GM18858 (cell line): ENCODE results near the gene LDB3.

Source experiments
- ATAC-seq: cut with Tn5 transposase; IDR thresholded peaks from one replicate; pipeline ENCODE4 v1.9.1; 2021; ENCODE audit not compliant: unreplicated experiment

Gene LDB3

DNA sequence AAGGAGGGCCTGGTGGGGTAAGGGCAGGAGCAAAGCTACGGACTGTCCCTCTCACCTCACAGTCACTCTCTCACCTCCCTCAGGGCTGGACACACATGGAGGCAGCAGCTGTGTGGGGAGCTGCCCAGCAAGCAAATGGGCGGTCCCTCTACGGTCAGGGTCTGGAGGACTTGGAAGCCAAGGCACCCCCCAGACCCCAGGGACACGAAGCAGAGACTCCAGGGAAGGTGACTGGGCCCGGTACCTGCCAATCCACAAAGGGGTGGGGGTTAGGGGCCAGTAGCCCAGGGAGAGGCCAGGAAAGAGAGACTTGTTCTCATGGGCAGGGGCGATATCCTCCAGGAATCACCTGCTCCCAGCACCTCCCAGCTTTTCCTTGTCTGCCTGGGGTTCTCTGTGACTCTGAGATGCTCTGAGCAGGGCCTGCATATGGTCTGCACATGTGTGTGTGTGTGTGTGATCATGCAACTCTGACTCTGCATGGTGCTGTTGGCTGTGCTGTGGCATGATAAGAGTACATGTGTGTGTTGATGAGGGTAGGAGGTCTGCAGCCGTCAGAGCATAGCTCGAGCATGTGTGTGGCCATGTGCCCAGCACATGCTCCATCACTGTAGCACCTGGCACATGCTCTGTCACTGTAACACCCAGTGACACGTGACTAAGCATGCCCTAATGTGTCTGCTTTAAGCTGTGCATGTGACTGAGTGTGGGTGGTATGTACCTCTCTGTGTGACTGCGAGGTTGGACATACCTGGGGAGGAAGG lies 4.6 kb upstream of the LDB3 start:
- ATAC-seq = no peak

DNA sequence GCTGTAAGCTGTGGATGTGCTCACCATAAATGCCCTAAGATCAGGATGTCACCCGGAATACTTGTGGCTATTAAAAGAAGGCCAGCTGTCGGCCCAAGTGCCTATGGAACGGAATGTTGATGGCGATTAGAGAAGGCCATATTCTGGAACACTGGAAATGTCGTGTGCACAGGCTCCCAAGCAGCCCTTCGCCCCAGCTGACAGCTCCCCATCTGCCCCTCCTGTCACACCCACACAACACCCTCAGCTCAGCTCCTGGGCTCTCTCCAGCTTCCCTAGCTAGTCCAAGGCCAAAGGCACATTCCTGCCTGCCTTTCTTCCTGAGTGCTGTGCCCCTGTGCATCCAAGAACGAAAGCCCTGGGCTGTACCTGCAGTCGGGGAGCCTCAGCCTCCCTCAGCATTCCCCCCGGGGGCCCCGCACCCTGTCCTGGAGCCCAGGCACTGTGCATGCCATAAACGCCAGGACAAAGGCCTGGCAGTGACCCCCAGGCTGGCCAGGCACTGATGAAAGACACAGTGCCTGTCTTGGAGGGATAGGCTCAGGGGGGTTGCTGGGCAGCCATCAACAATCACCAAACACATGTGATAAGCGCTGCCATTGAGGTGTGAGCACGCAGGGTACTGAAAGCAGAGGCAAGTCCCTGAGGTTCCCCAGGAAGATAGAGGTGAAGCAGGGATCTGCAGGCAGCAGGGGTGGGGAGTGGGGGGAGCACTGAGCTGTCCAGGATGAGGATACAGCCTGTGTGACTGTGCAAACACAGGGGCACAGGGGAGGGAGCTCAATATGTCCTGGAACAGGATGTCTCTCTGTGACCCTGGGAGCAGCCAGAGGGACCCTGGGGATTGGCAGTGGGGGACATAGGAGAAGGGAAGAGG lies 3.7 kb upstream of the LDB3 start:
- no peak for ATAC-seq

DNA sequence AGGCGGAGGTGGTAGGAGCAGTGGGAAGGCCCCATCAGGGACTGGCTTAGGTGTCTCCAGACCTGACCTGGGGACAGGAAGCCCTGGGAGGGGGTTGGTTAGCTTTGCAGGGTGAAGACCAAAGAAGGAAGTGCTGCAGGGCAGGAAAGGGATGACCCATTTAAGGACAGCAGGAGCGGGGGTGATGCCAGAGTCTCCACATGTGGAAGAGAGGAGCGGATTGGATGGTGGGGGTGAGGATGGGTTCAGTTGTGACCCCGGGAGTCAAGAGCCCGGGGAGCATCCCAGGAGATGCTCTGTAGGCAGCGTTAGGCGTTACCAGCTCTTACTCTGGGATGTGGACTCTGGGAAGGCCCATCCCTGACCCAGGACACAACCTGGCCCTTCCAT lies 3.1 kb upstream of the LDB3 start:
- ATAC-seq = no peak

DNA sequence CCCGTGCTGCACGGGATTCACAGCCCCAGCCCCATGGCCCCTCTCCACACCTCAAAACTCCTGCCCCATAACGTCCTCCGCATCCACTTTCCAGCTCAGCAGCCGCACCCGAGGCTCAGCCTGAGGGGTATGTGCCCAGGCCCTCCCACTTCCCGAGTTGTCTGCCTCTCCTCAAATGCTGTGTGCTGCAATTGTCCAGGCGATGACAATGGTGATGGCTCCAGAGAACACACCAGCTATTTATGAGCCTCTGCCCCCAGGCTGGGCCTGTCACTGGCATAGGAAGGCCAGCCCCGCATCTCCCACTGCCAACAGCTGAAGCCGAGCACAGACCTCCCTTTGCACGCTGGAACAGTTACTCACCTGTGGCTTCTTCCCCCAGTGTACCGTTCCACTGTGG lies 2.4 kb upstream of the LDB3 start:
- ATAC-seq = no peak

DNA sequence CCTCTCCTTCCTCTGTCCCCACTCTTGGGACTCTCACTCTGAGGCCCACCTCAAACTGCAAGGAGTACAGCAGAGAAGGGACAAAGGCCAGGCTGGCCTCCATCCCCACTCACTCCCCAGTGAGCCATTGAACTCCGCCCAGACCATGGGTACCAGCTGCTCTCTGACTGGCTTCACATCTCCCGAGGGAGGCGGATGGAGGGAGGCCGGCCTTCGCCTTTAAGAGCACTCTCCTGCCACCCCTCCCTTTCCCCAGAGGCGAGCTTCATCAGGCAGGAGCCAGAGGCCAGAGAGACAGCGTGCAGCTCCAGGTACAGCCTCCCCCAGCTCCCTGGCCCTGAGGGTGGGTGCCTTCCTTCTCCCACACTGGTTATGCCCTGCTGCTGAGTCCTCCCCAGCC lies 1.8 kb upstream of the LDB3 start:
- no peak for ATAC-seq

DNA sequence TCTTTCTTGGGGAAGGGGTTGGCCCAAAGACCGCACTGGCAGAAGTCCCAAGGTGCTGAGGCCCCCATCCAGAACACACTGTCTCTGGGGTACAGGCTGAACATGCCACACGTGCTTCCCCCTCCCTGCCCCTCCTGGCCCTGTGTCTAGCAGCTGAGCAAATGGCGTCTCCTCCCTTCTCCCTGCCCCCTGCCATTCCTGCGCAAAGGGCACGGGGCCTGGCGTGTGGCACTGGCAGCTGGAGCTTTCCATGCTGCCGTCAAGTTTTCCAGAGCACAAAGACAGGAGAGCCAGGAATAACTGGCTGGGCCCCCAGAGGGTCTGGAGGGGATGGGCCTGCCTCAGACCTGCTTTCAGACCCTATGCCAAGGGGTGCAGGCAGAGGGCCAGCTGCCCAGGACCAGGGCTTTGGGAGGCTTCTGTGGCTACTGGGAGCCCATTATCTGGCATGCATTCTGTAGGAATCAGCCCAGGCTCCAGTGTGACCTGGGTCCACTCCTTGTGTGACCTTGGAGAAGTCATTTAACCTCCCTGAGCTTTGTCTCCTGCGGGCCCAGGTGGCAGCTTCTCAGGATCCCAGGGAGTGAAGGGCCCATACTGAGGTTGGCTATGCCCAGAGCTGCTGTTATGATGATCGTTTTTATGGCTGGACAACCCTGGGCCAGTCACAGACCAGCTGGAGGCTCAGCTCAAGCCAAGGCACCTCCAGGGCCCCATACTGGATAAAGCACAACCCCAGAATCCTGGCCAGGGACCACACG lies 710 bp upstream of the LDB3 start:
- no peak for ATAC-seq

DNA sequence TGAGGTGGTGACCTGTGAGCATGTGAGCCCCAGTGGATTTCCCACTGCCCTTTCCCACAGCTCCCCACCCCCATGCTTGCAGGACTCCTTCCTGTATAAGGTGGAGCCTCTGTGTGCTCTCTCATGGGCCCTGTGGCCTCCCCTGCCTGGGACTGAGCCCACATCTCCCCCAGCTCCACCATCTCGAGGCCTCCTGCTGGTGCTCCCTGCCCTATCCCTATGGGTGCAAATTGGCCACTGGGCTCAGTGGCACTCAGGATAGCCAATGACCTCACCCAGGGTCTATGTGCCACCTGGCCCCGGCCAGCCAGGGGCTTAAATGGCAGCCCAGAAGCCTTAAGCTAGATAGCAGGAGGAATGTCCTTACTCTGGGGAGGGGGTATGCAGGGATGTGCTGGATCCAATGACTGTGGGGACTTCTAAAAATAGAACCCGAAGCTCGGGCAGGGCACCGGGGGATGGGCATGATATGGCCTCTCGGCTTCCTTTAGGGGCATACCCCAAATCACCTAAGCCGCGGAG lies 2.0 kb downstream of the LDB3 start:
- no peak for ATAC-seq

DNA sequence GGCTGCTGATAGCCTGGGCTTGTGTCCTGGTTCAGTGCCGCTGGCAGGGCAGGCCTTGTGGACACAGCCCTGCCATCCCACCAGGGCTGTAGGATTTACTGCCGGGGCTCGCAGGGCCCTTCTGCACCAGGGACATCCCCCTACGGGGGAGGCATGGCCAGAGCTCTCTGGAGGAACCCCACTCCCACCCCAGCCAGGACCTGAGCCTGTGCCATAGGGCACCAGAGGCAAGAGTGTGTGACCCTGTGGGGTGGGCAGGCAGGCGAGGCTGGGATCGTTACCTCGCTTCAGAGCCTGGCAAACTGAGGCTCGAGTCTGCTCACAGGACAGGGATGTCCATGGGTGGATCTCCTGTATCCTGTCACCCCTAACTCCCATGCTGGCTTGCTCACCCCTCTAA lies 2.6 kb downstream of the LDB3 start:
- no peak for ATAC-seq

DNA sequence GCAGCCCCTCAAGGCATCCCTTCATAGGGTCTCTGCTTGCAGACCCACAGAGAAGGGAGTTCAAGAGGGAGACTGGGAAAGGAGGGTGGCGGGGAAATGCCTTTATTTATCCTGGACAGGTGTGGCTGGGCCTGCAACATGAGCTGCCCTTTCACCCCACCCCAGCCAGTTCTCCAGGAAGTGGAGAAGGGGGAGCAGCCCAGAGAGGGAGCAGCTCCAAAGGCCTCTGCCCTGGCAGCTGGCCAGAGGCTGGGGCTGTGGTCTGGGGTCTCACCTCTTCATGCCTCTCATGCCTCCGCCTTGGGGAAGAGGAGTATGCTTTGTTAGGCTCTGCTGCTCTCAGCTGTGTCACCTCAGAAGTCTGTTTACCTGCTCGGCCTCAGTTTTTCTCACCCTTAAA lies 3.1 kb downstream of the LDB3 start:
- no peak for ATAC-seq

DNA sequence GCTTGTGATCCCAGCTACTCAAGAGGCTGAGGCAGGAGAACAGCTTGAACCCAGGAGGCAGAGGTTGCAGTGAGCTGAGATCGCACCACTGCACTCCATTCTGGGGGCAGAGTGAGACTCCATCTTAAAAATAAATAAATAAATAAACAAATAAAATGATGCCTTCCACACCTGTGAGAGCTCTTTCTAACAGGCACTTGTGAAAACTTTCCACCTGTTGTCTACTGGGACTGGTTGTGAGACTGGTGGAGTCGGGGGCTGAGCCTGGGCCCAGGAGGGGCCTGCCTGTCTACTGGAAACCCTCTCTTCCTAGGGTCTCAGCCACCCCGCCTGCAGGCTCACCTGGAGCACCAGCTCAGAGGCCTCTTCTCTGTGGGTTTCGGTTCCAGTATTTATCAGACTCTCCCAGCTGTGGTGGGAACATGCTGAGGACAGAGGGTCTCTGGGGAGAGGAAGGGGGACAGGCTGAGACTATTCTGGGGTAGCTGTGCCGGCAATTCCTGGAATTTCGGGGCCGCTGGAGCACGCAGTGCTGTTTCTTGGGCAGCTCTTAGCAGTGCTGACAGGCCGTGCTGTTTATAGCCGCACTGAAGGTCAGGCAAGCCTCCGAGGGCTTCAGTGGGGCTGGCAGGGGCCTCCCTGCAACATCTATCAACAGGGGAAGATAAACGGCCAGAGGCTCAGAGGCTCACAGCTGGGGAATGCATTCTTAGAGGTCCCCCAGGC lies 3.8 kb downstream of the LDB3 start:
- ATAC-seq = no peak

DNA sequence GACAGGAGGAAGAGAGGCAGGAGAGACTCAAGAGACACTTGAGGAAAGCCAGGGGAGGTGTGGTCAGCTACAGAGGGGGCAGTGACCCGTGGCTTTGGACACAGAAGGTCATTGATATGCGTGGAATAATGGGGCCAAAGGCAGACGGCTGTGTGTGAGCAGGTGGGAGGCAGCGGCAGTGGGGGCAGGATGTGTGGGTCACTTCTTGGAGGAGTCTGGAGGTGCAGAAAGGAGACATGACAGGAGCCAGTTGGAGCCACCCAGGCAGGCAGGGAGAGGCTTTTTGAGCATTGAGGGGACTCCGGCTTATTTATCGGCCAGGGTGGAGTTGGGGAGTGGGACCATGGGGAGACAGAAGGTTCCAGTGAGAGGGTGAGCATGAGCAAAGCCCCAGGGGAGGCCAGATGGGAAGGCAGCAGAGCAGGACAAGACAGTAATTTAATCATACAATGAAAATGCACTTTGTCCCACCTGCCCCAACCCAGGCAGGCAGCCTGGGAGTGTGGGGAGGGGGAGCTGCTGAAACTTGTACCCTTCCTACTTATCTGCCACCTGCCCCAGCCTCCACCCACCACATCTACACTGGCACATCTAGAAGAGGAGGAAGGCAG lies 5.0 kb downstream of the LDB3 start:
- ATAC-seq = no peak

DNA sequence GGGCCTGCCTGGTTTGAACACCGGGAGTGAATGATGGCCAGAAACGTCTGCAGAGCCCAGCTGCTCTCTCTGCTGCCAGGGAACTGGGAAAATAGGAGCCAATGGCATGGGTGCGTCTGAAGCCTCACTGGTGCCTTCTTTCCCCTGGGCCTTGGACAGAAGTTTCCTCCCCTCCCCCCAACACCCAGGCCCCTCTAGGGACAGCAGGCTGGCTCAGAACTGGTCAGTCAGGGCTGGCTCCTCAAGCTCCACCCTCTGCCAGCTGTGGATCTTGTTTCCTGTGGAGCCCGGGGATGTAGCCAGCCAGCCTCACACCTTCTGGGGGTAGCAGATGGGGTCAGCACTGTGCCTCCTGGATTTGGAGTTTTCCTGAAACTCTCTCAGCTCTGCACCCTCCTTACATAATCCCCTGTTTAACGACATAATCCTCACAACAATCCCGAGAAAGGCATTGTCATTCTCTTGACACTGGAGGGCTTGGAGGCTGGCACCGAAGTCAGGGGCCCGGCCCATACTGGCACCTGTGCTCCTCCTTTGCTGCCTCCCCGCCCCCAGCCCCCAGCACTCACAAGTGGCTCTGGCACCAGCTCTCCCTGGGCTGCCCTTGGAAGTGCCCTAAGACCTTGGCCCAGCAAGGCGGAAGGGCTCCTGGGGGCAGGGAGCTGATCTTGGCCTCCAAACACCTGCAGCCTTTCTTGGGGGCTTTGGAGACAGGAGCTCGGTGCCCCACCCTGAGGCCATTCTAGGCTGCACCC lies 5.7 kb downstream of the LDB3 start:
- ATAC-seq = no peak

DNA sequence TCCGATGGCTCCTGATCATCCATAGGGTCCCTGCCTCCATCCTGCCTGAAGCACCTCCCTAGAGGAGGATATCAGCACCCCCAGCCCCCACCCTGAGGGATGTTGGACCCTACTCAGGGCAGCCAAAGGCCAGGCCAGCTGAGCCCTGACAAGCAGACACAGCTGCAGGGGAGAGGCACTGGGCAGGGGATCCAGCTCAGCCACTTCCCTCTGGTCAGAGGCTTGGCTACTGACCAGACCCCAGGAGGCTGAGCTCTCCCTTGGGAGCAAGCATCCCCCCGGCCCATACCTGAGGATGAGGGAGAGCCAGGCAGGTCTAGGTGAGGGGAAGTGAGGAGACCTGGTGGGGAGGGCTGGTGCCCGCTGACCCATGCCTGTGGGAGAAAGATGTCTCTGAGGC lies 6.6 kb downstream of the LDB3 start:
- ATAC-seq = no peak

DNA sequence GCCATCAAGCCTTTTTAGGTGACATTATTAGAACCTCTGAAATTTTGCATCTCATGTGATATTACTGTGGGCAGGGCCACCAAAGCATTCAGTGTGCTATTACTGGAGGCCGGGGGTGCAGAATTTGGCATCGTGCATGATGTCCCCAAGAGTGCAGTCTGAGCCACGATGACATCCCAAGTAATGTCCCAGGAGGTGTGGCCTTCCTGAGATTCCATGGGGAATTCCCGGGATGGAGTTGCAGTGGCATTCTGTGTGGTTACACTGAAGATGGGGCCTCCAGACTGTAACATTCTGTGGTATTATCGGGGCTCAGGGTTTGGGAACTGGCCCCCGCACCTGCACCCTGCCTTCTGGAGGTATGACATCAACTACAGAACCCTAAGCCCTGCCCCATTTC lies 9.1 kb downstream of the LDB3 start:
- no peak for ATAC-seq

DNA sequence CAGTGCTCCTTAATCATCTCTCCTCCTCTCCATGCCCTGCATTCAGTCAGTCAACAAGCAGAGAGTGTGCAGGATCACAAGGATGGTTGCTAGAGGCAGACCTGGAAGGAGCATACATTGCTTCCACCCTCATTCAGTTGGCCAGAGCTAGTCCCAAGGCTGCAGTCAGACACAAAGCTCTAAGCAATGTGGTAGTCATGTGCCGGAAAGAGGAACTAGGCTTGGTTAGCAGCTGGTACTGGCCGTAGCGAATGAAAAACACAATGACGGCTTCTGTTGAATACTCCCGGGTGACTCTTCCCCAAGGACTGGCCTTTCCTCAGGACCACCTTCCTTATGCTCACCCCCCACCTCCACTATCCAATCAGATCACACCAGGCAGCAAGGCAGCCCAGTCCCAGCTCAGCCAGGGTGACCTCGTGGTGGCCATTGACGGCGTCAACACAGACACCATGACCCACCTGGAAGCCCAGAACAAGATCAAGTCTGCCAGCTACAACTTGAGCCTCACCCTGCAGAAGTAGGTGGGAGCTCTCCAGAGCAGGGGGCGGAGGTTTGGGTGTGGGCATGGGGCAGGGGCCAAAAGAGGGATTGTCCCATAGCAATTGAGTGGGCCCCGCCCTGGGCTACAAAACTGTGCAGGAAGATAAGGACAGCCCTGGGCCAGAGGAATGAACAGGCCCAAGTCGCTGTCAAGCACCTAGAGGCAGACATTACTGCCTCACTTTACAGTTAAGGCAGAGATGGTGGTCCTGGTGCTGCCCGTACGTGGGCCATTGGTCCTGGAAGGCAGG lies 10.9 kb downstream of the LDB3 start:
- peak; percentile 69 for ATAC-seq

DNA sequence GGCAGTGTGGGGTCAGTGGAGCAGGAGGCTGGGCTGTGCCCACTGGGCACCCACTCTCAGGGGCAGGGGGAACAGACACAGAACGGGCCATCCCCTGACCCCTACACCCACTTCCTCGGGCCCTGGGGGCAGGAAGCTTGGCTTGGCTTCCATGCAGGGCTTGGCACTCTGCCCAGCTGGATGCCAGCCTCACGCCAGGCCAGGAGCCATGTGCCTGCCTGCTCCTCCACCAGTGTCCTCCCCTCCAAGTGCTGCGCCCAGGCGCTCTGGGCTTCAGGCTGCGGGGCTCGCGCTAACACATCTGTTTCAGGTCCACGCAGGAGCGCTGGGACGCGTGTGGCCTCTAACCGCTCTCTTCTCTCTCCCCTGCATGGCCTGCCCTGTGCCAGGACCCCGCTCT lies 12.7 kb downstream of the LDB3 start:
- no peak for ATAC-seq

DNA sequence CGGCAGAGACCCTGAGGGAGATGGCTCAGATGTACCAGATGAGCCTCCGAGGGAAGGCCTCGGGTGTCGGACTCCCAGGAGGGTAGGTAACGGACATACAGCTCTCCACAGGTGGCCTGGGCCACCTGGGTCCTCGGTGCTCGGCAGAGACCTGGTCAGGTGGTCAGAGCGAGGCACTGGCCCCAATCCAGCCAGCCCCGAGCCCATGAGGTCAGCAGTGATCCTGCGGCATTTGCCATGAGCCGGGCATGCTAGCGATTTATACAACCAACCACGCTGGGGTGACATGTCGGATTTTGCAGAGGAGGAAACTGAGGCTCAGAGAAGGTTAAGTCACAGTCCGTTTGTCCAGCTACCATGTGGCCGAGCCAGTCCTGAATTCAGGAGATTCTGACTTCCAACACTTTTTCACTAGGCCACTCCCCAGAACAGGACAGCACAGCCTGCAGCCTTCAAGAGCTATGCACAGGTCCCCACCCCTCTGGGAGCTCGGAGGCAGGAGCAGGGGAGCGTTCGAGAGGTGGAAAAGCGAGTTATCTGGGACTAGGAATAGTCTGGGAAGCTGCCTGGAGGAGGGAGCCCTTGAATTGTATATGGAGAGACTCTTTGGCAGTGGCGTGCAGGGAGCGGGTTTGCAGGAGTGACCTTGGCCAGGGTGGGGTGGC lies 13.5 kb downstream of the LDB3 start:
- no peak for ATAC-seq

DNA sequence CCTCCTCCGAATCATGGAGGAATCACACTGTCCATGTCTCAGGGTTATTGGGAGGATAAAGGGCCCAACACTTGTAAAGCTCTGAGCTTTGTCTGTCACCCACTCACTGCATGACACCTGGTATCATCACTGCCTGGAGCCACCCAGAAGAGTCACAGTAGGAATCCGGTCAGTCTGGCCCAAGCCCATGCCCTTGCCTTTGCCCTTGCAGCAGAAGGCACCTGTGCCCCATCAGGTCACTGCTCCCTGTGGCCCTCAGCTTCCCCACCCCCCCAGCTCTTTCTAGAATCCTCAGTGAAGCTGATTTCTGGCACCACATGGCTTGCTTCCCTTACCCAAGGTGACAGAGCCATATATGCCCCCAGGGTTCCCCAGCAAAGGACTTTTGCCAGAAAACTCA lies 14.4 kb downstream of the LDB3 start:
- ATAC-seq = no peak
